Activated CD4-positive, alpha-beta T cell treated with anti-CD3 and anti-CD28 coated beads, Interleukin-2, amount 10 ng/mL, durations not matched to agents 24 days and 14 days (primary cell): Measurements from ENCODE around the gene RAB44. TPM values are rescaled to one million over a fixed set of nuclear protein-coding genes. Genes with fewer than 3 reads are reported as not detected.
A peak's percentile ranks its signal among the peaks of the same experiment; 100 is the strongest.

Source experiments
- DNase-seq: peaks from one replicate; pipeline ENCODE4 v3.0.0; 2022
- H3K27ac Mint-ChIP-seq: one replicate; pipeline ENCODE4 v1.8.0; 2022; ENCODE audit warnings: mild to moderate bottlenecking, mixed read lengths
- H3K27me3 Mint-ChIP-seq: one replicate; pipeline ENCODE4 v1.8.0; 2022; ENCODE audit warnings: mixed read lengths
- H3K36me3 Mint-ChIP-seq: one replicate; pipeline ENCODE4 v1.8.0; 2022; ENCODE audit warnings: low read depth, mild to moderate bottlenecking, mixed read lengths
- H3K4me1 Mint-ChIP-seq: one replicate; pipeline ENCODE4 v1.8.0; 2021; ENCODE audit warnings: mixed read lengths
- H3K4me3 Mint-ChIP-seq: one replicate; pipeline ENCODE4 v1.8.0; 2022; ENCODE audit warnings: mild to moderate bottlenecking, moderate library complexity, mixed read lengths
- H3K9me3 Mint-ChIP-seq: one replicate; pipeline ENCODE4 v1.8.0; 2021; ENCODE audit warnings: mixed read lengths
- intact Hi-C: fragments of 100-400 bp; cut with micrococcal nuclease; formaldehyde crosslinking; loops from one replicate; pipeline ENCODE4 v1.15.1; 2023
- total RNA-seq: library from RNA; stranded (reverse); gene quantifications from 2 replicates; pipeline ENCODE4 v1.2.3, GENCODE V29; 2022

Gene RAB44
- total RNA-seq, 1 donor from 2014 or later: not detected

DNA sequence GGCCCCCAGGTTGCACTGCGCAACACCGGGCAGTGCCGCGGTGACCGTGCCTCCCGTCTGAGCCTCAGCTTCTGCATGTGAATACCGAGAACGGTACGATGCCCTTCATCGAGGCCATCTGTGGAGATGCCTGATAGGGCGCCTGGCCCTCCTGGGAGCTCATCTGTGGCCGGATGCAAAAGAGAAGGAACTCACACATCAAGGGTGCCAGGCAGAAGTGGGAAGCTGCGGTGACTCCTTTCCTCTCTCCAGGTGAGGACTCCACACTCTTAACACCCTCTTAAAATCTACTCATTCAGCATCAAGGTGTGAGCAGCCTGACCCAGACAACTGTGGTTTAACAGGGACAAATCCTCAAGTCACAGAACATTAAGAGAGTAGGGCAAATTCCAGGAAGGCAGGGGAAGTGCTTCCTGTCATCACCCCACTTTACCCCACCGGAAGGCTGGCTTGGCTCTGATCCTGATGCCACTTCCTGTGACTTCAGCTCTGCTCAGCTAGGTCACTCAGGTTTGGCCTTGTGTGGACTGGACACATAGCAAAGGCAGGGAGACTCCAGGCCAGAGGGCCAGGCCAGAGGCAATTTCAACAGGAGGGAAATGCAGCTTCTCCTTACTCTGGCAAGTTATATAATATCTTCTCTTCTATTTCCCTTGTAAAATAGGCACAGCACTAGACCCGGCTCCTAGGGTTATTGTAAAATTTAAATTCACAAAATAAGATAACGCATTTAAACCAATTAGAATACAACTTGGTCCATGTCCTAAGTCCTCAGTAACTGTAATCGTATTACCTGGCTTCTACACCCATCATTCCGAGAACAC is 72.3 kb downstream of the RAB44 start:
- Mint-ChIP-seq H3K4me3 (peak overlapping the region; percentile 73), H3K36me3 (no peaks in the 10 kb centered on the region), H3K27ac (peak overlapping the region; percentile 90), H3K4me1 (peaks cover 41% of the 10 kb centered on the region), H3K27me3 (no peaks in the 10 kb centered on the region), H3K9me3 (no peaks in the 10 kb centered on the region)
- intact Hi-C loops: loop anchor here (5.0 kb wide), 1 partner anchor 402 kb away; the partner anchor contains the start of gene PIM1
- DNase-seq: peak; percentile 80

- Mint-ChIP-seq H3K9me3 (no peaks in the 10 kb centered on the region), H3K27ac (peak overlapping the region; percentile 90), H3K4me1 (peaks cover 41% of the 10 kb centered on the region), H3K27me3 (peaks cover 2% of the 10 kb centered on the region), H3K4me3 (peak overlapping the region; percentile 6), H3K36me3 (no peaks in the 10 kb centered on the region)
- intact Hi-C loops: no loop called here
- no peak for DNase-seq
Measured at GRCh38 chr6:36771145-36771544, 73.5 kb downstream of the RAB44 start.

GRCh38 chr6:36772397-36772796 is 74.8 kb downstream of the RAB44 start:
- no peak overlapping the region for H3K27ac Mint-ChIP-seq
- no peaks in the 10 kb centered on the region for H3K36me3 Mint-ChIP-seq
- no peak overlapping the region for H3K4me3 Mint-ChIP-seq
- DNase-seq: no peak
- no peaks in the 10 kb centered on the region for H3K9me3 Mint-ChIP-seq
- H3K4me1 Mint-ChIP-seq: peaks cover 37% of the 10 kb centered on the region
- intact Hi-C loops: no loop called here
- peaks cover 10% of the 10 kb centered on the region for H3K27me3 Mint-ChIP-seq

GRCh38 chr6:36774331-36774730 is 76.7 kb downstream of the RAB44 start:
- no peak for DNase-seq
- no peaks in the 10 kb centered on the region for H3K36me3 Mint-ChIP-seq
- H3K27me3 Mint-ChIP-seq: peaks cover 17% of the 10 kb centered on the region

GRCh38 chr6:36776167-36776566 is 78.5 kb downstream of the RAB44 start:
- peaks cover 9% of the 10 kb centered on the region for H3K4me1 Mint-ChIP-seq
- DNase-seq: no peak

More at GRCh38 chr6:36774331-36774730, 76.7 kb downstream of the RAB44 start:
- H3K27ac Mint-ChIP-seq: no peak overlapping the region
- H3K4me3 Mint-ChIP-seq: no peak overlapping the region
- intact Hi-C loops: no loop called here
- H3K9me3 Mint-ChIP-seq: no peaks in the 10 kb centered on the region
- peaks cover 28% of the 10 kb centered on the region for H3K4me1 Mint-ChIP-seq

DNA sequence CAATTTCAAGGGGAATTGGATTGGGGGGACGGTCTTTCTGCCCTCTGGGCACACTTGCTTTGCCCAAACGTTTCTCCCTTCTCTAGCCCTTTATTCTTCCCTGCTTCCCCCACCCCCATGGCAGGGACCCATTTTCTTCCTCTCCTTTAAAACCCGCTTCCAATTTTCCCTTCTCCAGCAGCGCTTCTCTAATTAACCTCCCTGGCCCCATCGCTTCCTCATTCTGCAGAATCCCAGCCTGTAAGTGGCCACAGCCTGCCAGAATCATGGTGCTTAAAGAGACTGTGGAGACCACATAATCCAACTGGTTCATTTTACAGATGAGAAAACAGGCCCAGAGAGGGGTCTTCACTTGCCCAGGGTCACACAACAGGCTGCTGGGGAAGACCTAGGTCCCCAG is 80.2 kb downstream of the RAB44 start:
- no peaks in the 10 kb centered on the region for H3K36me3 Mint-ChIP-seq
- peaks cover 4% of the 10 kb centered on the region for H3K4me1 Mint-ChIP-seq
- H3K9me3 Mint-ChIP-seq: no peaks in the 10 kb centered on the region
- no peak overlapping the region for H3K4me3 Mint-ChIP-seq
- intact Hi-C loops: no loop called here
- H3K27ac Mint-ChIP-seq: no peak overlapping the region
- no peak for DNase-seq
- peaks cover 17% of the 10 kb centered on the region for H3K27me3 Mint-ChIP-seq

More at GRCh38 chr6:36776167-36776566, 78.5 kb downstream of the RAB44 start:
- no peaks in the 10 kb centered on the region for H3K9me3 Mint-ChIP-seq
- no peak overlapping the region for H3K4me3 Mint-ChIP-seq
- intact Hi-C loops: no loop called here
- no peak overlapping the region for H3K27ac Mint-ChIP-seq
- H3K27me3 Mint-ChIP-seq: peaks cover 17% of the 10 kb centered on the region
- no peaks in the 10 kb centered on the region for H3K36me3 Mint-ChIP-seq

GRCh38 chr6:36779227-36779626 is 81.6 kb downstream of the RAB44 start:
- Mint-ChIP-seq H3K4me3 (no peak overlapping the region), H3K27ac (no peak overlapping the region), H3K4me1 (peaks cover 7% of the 10 kb centered on the region), H3K27me3 (peaks cover 17% of the 10 kb centered on the region), H3K36me3 (no peaks in the 10 kb centered on the region), H3K9me3 (no peaks in the 10 kb centered on the region)
- no peak for DNase-seq
- intact Hi-C loops: no loop called here

DNA sequence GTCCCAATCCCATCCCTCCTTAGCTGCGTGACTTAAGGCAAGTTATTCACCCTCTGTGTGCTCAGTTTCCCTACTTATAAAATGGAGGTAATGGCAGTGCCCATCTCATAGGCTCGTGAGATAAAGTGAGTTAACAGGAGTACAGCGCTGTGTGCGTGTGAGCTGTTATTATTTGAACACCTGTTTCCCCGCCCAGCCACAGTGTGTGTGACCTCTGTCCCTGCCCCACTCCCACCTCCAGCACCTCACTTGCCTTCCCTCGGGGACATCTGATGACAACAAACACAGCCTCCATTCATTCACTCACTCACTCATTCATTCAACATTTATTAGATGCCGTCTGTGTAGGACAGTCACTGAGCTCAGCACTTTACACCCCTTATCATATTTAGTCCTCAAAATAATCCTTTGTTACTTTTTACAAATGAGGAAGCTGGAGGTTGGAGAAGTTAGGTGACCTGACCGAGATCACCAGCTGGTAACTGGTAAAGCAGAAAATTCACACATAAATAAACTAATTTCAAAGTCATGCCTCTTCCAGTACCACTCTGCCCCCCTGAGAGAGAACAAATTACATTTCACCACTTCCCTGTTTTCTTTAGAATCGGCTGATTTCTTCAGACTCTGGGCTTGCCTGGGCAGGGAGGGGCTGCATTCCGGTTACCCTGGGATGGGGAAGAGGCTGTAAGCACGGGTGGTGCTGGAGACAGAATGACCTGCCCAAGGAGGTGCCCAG is 83.0 kb downstream of the RAB44 start:
- Mint-ChIP-seq H3K4me3 (no peak overlapping the region), H3K27me3 (peaks cover 17% of the 10 kb centered on the region), H3K9me3 (no peaks in the 10 kb centered on the region), H3K4me1 (peaks cover 7% of the 10 kb centered on the region), H3K27ac (no peak overlapping the region), H3K36me3 (no peaks in the 10 kb centered on the region)
- DNase-seq: no peak
- intact Hi-C loops: loop anchor here (5.0 kb wide), 1 partner anchor 72 kb away; no protein-coding TSS in a partner anchor

DNA sequence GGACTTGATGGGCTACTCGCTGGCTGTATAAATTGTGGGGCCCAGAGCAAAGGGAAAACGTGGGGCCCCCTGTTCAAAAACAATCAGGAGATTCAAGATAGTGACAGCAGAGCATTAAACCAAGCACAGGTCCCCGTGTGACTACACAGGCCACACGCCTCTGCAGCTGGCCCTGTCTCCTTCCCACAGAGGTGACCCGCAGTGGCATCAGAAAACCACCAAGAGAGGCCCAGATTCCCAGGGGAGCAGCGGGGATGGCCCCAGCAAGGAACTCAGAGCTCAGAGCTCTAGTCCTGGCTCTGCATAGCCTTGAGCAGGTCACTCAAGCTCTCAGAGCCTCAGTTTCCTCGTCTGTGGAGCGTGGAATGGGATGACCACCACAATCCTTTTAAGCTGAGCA is 84.0 kb downstream of the RAB44 start:
- no peak overlapping the region for H3K27ac Mint-ChIP-seq
- DNase-seq: no peak
- H3K27me3 Mint-ChIP-seq: peaks cover 17% of the 10 kb centered on the region
- intact Hi-C loops: loop anchor here (2.0 to 5.0 kb wide), 2 partner anchors 15 to 71 kb away; no protein-coding TSS in a partner anchor
- H3K9me3 Mint-ChIP-seq: no peaks in the 10 kb centered on the region
- peaks cover 7% of the 10 kb centered on the region for H3K4me1 Mint-ChIP-seq
- no peaks in the 10 kb centered on the region for H3K36me3 Mint-ChIP-seq
- no peak overlapping the region for H3K4me3 Mint-ChIP-seq

Other genes with a start within 250 kb of the RAB44 start
- gene STK38, start 150.3 kb upstream of the RAB44 start, total RNA-seq: 20.7 and 21.5 TPM in 2 replicates
- 532 and 572 TPM in 2 replicates for gene SRSF3, start 103.5 kb upstream of the RAB44 start, total RNA-seq
- gene CDKN1A, start 19.1 kb upstream of the RAB44 start, total RNA-seq: 77.8 and 82.7 TPM in 2 replicates
- gene CPNE5, start 141.6 kb downstream of the RAB44 start, total RNA-seq: 0.31 and 0.65 TPM in 2 replicates
- 65.0 and 65.1 TPM in 2 replicates for gene PPIL1, start 177.0 kb downstream of the RAB44 start, total RNA-seq
- gene C6orf89, start 188.1 kb downstream of the RAB44 start, total RNA-seq: 25.9 and 27.4 TPM in 2 replicates